Measurements from ENCODE around the gene GBP4. TPM values are rescaled to one million over a fixed set of nuclear protein-coding genes. Genes with fewer than 3 reads are reported as not detected.

GBP4 gene
- total and polyA plus RNA-seq, 9 of the 15 experiments (the other 6 are each of a cell fraction or from before 2014, with no cell fraction given), result 0.04 to 0.40 (median 0.11) TPM

DNA sequence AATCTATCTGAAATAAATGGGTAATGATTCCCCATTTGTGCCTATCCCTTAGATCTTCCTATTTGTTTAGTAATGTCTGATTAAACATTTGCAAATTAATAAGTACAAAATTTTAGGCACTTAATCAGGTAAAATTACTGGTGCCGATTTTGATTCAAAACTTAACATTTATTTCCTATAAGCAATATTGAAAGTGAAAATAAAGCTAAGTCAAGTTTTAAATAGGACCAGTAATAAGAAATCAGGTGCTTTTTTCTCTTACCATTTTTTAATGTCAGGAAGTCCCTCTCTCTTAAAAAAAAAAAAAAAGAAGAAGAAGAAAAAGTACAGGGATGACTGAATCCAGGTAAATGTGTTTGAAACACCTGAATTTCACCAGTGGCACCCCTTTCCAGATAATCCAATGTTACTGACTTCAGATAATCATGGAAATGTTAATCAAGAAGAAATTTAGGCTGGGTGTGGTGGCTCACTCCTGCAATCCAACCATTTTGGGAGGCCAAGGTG is 836 bp upstream of the GBP4 start (continued):
- TF ChIP-seq CBFA2T2 (conservative IDR thresholded peaks at IDR 0.05) (no peak), TBL1XR1 (IDR thresholded peaks at IDR 0.05; ENCODE audit: low read length in 2 of 2) (no peak)
- TF ChIP-seq, protein P1, sequence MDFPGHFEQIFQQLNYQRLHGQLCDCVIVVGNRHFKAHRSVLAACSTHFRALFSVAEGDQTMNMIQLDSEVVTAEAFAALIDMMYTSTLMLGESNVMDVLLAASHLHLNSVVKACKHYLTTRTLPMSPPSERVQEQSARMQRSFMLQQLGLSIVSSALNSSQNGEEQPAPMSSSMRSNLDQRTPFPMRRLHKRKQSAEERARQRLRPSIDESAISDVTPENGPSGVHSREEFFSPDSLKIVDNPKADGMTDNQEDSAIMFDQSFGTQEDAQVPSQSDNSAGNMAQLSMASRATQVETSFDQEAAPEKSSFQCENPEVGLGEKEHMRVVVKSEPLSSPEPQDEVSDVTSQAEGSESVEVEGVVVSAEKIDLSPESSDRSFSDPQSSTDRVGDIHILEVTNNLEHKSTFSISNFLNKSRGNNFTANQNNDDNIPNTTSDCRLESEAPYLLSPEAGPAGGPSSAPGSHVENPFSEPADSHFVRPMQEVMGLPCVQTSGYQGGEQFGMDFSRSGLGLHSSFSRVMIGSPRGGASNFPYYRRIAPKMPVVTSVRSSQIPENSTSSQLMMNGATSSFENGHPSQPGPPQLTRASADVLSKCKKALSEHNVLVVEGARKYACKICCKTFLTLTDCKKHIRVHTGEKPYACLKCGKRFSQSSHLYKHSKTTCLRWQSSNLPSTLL (IDR thresholded peaks at IDR 0.05), result no peak

DNA sequence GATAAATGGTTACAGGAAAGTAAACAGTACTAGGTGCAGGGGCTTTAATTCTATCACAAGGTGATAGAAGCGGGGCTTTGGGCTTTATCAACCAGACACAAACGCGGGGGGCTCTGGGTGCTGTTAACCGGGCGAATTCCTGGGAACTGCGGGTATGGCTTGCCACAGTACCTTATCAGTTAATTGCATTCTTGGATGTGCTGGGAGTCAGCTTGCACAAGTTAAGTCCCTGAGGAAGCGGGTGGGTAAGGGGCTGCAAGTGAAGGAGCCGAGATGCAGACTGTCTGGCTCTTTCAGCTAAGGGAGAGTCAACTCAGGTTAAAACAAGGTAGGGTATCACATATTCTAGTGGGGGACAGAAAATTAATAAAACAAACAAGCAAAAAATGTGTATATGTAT is 661 bp downstream of the GBP4 start:
- in situ Hi-C loops (cut with MboI) (no loop called here), intact Hi-C loops (cut with micrococcal nuclease) (loop anchor here (10.0 kb wide), 1 partner anchor 157 kb away; no protein-coding TSS in a partner anchor)
- TF ChIP-seq, protein P2, sequence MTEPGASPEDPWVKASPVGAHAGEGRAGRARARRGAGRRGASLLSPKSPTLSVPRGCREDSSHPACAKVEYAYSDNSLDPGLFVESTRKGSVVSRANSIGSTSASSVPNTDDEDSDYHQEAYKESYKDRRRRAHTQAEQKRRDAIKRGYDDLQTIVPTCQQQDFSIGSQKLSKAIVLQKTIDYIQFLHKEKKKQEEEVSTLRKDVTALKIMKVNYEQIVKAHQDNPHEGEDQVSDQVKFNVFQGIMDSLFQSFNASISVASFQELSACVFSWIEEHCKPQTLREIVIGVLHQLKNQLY (CRISPR knock-in tag; conservative IDR thresholded peaks at IDR 0.05), result no peak
- no peak for TF ChIP-seq ZNF133 (CRISPR knock-in tag; IDR thresholded peaks at IDR 0.05)
- Histone ChIP-seq H3K27me3 (ENCODE audit: control insufficient read depth in 2 of 2, insufficient read depth in 2 of 2, low read length in 2 of 2) (peaks cover 5 to 8% of the 10 kb centered on the region in 2 experiments; a peak in 2 of 5 replicates), H3K27ac (ENCODE audit: extremely low read depth, low read depth, low read length) (no peak overlapping the region), H3K36me3 (ENCODE audit: control insufficient read depth, insufficient read depth, low read length) (no peaks in the 10 kb centered on the region), H3K9me1 (ENCODE audit: control insufficient read depth, insufficient read depth, low read length) (no peaks in the 10 kb centered on the region), H3K4me2 (ENCODE audit: insufficient read depth, low read length) (no peak overlapping the region), H2AFZ (ENCODE audit: low read depth, low read length) (no peak overlapping the region), H3K9ac (ENCODE audit: insufficient read depth in 1 of 2, low read depth in 2 of 2, low read length in 2 of 2) (no peak overlapping the region), H4K20me1 (replicated peaks; ENCODE audit: control insufficient read depth, insufficient read depth, low read length) (no peaks in the 10 kb centered on the region), H3K79me2 (ENCODE audit: control insufficient read depth, insufficient read depth, low read length) (no peaks in the 10 kb centered on the region), H3K9me3 (replicated peaks; ENCODE audit: control insufficient read depth, insufficient read depth, low read depth, low read length) (no peaks in the 10 kb centered on the region), H3K4me3 (no peak overlapping the region), H3K4me1 (replicated peaks in 1 of 2; ENCODE audit: control insufficient read depth in 2 of 2, insufficient read depth in 2 of 2, low read length in 2 of 2) (no peaks in the 10 kb centered on the region)
- BruUV-seq (replicated peaks), result no TSS peak
- ChIA-PET POLR2A (no interaction called here), CTCF (ENCODE audit: low intra/inter-chr PET ratio) (no interaction called here)
- no peak for FAIRE-seq
- ATAC-seq, result no peak
- 0% methylated on average over 8 of the region's 8 CpGs for WGBS (ENCODE audit: insufficient coverage, low coverage, missing lambda C conversion rate)
- DNase-seq (ENCODE audit: extremely low read depth in 1 of 4, low spot score in 3 of 4), result no peak

All from K562 (cell line).